SKM-1 (cell line): ENCODE data around the gene DNAJB5.
"Not testable (repeated sequence)": the region's sequence is repeated elsewhere in the genome, so short reads cannot be mapped to it uniquely, and the experiment has no call there.

Experiments used
- DNase-seq: peaks from one replicate; lab custom pipeline; 2025; ENCODE audit not compliant: unreplicated experiment; lab: John Stamatoyannopoulos, UW

The DNAJB5 gene

DNA sequence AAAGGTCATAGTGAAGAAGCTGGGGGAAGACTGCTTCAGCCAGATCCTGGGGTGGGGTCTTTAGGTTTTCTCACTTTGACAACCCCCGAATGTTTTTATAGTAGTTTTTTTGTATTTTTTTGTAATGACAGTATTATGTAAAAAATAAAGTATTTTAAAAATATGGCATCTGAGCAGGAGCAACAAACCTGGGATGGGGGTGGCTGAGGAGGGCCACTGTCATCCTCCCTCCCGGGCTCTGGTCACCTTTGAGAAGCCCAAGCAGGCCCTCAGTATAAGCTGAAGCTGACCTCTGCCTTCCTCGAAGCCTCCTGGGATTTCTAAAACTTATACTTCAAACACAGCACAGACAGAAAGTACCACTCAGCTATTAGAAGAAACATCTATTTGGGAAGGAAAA is 8.7 kb downstream of the DNAJB5 start:
- DNase-seq = no peak

DNA sequence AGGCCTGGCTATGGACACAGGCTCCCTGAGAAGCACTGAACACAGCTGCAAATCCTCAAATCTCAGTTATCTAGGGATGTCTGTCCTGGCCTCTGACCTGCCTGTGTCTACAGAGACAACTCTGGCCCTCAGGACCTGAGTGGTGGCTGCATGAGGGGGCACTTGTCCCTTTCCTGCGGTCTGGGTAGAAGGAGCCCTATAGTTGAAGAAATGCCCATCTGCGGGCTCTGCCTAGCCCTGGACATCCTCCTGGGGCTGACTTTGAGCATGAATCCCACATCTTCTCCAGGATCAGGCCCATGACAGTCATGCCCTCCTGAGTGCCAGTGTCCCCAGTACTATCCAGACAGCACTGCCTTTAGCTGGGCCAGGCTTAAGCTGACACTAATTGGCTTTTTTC is 10.0 kb downstream of the DNAJB5 start:
- DNase-seq = no peak

DNA sequence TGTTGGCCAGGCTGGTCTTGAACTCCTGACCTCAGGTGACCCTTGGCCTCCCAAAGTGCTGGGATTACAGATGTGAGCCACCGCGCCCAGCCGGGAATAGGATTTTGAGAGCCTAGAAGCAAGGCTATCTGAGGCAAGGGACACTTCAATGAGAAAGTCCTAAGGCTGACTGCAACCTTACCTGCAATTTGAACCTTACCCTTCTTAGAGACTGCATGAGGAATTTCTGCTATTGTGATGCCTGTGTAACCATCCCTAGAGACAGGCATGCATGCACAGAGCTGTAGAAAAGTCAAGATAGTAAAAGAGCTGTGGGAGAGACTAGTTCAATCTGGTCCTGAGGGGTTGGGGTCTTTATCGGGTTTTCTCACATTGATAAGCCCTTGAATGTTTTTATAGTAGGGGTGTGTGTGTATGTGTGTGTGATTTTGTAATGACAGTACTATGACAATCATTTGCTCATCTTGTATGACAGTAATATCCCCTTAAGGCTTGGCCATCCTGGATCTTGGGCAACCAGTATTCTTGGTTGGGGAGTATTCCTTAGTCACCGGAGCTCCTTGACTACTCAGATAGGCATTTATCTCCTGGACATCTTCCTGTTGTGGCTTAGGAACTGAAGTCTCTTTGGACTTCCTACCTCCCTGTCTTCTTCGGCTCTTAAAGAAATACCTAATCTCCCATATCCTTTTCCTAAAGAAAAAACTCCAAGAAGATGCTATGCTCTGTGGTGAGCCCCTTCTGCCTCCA is 11.2 kb downstream of the DNAJB5 start:
- no peak for DNase-seq

DNA sequence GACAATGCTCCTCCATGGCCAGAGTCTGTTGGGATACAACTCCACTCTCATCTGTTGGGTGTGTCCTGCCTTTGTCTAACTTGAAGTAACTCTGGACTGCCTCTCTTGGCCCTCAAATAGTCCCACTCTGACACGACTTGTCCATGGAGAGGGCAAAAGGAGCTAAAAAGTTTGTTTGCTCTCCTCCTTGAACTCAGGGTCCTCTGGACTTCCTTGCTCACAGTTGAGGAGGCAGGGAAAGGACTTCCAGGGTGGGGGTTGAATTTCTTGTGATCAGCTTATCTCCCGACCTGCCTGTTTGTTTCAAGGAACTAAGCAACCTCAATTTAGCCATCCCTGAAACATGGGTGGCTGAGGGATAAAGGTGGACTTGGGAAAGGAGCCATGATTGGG is 11.7 kb downstream of the DNAJB5 start:
- no peak for DNase-seq

DNA sequence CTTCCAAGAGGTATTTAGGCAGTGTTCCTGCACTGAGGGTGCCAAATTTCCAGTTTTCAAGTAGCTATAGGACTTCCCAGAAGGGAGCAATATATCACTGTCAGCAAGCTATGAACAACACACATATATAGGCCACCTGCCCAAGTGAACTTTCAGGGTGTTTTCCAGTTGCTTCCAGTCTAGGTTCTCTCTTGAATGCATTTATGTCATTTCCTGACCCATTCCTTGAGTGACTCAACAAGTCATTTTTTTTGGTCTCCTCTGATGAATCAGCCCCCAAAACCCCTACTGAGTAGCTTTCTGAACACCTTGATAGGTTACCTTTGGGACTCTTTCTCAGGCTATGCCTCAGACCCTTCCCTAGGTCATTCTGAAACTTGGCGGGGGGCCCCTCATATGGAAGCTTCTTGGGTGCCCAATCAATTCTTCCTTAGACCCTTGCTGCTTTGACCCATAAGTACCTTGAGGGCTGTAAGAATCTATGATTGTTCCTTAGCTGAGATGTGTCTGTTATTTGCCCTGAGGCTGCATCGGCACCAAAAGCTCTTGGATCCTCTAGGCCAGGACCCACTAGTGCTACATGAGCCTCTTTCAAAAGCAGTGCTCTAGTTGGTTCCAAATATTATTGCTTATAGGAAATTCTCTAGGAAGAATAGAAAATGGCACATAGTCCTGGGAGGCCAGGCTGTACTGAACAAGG is 12.4 kb downstream of the DNAJB5 start:
- DNase-seq = no peak

DNA sequence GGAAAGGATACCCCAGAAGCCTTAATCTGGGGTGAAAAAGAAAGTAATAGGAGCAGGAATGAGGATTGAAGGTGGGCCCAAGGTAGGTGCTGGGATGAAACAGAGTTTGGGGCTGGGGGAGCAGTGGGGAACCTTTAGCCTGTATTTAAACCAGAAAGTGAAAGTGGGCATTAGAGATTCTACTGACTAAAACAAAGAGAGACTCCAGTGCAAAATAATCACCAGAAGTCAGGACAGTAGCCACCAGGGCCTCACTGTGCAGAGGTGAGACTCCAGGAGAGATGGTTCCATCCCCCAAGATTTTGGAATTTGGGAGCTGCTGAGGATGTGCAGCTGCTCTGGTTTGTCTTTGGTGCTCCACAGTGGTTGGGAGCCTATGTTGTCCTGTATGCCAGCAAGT is 13.1 kb downstream of the DNAJB5 start:
- DNase-seq = no peak

DNA sequence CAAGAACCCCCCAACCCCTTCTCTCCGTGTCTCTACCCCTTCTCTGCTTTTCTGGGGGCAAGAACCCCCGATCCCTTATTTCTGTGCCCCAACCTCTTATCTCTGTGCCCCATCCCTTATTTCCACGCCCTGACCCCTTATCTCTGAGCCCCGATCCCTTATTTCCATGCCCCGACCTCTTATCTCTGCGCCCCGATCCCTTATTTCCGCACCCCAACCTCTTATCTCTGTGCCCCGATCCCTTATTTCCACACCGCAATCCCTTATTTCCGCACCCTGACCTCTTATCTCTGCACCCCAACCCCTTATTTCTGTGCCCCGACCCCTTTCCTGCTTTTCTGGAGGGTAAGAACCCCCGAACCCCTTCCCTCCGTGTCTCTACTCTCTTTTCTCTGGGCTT is 14.8 kb downstream of the DNAJB5 start:
- not testable (repeated sequence) for DNase-seq

DNA sequence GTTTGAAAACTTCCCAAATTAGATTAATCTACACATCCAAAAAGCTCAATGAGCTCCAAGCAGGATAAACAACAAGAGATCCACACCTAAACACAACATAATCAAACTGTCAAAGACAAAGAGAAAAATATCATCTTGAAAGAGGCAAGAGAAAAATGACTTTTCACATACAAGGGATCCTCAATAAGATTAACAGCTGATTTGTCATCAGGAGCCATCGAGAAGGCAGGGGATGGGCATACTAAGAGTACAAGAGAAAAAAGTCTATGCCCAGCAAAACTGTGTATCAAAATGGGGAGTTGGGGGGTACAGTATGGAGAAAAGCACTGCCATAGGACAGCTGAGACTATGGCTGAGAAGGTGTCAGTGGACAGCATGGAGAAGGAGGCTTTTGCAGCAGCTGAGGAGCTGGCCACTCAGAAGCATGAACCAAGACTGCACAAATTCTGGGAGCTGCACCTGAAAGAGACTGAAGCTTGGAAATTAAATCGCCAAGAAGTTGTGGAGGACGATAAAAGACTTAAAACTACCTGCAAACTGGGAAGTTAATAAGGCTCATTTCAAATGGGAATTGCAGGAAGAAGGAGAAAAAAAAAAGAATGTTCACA is 20.9 kb downstream of the DNAJB5 start:
- DNase-seq = no peak

DNA sequence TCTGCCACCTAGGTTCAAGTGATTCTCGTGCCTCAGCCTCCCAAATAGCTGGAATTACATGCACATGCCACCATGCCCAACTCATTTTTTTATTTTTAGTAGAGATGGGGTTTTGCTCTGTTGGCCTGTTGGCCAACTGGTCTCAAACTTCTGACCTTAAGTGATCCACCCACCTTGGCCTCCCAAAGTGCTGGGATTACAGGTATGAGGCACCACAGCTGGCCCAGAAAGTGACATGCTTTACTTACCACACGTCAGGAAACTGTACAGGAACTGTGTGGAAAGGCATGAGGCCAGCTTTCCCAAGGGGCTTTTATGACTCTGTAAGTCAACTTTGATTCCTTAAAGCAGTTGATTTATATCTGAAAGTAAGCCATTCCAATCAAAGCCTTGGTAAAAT is 25.0 kb downstream of the DNAJB5 start:
- DNase-seq = no peak

DNA sequence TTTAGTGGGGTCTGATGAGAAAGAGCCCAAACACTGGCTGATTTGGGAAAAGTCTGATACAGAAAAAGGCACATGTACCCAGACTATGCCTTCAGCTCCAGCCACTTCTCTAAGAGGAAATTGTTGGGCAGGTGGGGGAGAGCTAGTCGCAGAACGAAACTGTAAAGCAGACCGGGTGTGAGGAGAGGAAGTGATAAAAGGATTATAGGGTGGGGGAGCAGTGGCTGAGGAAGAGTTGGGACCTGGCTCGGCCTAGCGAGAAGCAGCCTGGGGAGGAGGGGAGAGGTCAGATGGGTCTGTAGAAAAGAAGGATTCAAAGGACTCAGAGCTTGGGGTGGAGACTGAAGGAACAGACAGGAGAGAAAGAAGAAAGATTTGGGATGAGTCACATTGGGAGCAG is 33.9 kb downstream of the DNAJB5 start:
- peak; percentile 52 for DNase-seq

DNA sequence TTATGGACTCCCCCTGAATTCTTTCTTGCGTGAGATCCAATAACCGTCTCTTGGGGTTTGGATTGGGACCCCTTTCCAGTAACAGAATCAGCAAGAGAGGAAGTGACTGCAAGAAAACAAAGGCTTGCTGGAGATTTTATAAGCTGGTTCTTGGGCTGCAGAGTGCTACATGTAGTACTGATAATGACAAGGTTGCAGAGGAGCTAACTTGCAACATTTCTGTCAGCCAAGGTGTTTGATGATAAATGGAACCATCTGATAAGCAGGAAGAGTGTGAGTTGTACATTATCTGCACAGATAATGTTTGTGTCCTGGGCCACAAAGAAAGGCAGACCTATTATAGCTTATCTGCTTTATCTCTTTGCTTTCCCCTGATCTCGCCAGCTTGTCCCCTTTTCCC is 37.1 kb downstream of the DNAJB5 start:
- no peak for DNase-seq

DNA sequence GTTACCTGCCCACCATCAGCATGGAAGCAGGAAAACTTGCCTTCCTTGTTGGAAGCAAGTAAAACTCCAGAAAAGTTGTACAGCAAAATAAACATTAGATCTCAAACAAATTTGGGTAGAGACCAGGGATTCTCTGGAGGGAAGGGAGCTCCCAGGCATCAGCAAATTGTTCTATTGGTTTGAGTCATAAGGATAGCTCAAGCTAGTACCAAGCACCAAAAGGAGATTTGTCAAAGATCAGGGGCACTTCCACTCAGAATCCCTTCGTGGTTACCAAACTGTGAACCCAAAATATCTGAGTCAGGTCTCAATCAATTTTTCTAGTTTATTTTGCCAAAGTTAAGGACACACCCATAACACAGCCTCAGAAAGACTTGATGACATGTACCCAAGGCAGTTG is 37.8 kb downstream of the DNAJB5 start:
- no peak for DNase-seq

DNA sequence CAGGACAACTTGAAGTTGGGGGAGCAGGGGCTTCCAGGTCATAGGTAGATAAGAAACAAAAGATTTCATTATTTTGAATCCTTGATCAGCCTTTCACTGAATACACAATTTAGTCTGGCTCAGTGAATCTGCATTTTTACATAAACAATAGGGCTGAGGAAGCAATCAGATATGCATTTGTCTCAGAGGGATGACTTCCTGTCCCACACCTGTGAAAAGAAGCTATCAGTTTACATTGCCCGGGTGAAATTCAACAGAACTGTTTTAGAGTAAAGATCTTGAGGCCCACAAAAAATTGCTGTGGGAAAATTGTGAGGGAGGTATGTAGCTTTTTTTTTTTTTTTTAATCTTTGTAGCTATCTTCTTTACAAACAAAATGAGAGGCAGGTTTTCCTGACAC is 38.3 kb downstream of the DNAJB5 start:
- no peak for DNase-seq

DNA sequence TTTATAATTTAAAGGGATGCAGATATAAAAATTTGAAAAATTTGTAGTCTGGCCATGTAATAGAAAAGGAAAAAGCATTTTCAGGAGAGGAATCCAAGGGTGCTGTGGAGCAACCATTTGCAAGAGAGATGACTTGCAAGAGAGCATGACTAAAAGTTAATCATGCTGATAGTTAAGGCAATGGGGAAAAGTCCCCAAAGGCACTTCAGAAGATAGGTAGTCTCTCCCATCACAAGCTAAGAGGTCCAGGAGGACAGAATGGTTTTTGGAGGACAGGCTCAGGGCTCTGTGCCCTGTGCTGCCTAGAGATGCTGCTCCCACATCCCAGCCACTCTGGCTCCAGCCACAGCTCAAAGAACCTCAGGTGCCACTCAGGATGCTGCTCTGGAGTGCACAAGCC is 38.8 kb downstream of the DNAJB5 start:
- DNase-seq = no peak

DNA sequence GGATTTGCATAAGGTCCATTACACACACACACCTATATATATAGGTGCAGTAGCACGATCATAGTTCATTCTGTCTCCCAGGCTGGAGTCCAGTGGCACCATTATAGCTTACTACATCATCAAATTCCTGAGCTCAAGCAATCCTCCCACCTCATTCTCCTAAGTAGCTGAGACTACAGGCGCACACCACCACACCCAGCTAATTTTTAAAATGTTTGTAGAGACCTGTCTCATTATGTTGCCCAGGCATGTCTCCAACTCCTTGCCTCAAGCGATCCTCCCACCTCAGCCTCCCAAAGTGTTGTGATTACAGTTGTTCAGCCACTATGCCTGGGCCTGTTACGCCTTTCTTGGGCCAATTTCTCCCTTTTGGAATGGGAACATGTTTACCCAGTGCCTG is 39.7 kb downstream of the DNAJB5 start:
- no peak for DNase-seq

DNA sequence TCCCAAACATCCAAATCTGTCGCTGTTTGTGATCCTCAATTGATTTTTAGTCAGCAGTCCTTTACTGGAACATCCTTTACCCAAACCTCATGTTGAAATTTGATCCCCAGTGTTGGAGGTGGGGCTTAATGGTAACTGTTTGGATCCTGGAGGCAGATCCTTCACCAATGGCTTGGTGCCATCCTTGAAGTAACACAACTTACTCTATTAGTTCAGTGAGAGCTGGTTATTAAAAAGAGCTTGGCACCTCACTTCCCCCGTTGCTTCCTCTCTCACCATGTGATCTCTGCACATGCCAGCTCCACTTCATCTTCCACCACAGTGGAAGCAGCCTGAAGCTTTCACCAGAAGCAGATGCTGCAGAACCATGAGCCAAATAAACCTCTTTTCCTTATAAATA is 40.3 kb downstream of the DNAJB5 start:
- no peak for DNase-seq

DNA sequence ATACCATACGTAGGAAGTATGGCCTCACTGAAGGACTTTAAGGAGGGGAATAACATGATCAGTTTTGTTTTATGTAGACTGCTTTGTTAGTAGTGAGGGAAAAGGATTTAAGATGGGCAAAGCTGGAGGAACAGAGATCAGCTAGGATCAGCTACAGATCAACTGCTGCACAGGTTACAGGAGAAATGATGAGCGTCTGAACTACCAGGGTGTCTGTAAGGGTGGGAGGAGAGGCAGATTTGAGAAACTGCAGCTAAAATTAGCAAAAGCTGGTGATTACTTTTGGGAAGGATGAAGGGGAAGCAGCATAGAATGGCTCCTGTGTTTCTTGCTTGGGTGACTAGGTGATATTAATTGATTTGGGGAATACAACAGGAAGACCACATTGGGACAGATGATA is 43.6 kb downstream of the DNAJB5 start:
- no peak for DNase-seq

DNA sequence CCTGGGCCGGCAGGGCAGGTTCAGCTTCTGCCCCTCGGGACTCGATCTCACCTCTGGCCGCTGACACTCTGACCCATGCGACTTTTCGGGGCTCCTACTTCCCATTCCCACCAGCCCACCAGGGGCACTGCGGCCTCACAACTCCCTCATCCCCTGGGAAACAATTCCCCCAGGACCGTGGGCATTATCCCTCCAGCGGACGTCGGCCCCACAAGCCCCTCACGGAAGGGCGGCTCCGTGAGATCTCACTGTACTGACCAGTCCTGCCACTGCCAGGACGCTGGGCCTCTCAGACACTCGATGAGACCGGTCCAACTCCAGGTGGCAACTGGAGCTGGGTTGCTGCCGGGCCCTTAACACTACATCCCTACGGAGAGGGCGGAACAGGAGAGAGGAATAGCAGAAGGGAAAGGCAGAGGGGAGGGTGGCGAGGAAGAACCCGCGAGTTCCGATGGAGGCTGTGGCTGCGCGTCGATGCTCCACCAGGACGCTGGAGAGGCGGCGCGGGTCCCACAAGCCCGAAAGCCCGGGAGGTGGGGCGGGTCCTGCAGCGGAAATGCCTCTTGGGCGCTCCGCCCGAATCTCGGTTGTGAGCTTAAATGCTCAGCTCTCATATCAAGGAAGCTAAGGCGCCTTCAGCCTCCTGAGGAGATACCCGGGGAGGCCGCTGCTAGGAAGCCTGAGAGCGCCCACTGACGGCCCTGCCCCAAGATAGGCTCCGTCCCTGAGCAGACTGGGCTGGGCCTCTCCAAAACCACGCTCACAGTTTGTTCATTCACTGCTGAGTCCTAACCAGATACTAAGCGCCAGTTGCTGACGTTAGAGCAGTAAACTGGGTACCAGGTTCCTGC is 46.5 kb downstream of the DNAJB5 start:
- no peak for DNase-seq

DNA sequence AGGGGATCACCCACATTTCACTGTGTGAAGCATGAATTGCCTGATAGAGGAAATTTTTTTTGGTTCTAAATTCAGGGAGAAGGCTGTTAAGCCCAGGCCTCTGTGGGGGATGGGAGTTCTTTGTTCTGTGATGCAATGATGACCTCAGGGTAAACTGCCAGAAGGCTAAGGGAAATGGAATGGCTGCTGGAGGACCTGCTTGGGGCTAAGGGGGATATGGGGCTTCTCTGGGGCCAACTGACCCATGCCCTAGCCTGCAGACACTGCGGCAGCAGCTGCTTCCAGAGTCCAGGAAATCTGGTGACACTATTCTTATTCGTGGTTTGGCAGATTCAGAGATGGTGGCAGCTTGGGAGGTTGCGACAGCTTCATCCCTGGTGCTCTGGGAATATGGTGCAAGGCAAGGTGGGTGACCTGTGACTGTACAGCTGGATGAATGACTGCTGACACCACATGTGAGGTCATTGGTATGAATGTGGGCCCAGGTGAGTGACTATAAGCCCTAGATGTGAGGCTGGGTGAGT is 52.6 kb downstream of the DNAJB5 start:
- peak; percentile 50 for DNase-seq

DNA sequence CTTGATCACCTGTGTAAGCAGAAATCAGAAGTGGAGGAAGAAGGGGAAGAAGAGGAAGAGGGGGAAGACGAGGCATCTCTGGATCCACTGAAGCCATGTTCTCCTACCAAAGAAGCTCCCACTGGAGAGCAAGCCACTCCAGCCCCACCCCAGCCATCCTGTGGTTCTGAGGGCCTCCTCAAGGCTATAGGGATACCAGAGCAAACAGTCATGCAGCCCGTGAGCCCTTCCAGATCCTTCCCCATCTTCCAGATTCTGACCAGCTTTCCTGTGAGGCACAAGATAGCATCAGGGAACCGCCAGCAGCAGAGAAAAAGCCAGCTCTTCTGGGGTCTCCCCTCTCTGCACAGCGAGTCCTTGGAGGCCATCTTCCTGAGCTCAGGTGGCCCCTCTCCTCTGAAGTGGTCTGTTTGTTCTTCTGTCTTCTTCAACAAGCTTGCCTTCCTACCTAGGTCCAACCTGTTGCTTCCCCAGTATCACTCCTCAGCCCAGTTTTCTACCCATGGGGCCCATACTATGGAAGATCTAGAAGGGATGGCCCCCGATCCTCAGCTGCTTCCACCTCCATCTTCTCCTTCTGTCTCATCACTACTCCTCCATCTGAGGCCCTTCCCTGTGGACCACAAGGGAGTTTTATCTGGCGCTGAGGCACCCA is 53.5 kb downstream of the DNAJB5 start:
- no peak for DNase-seq

DNA sequence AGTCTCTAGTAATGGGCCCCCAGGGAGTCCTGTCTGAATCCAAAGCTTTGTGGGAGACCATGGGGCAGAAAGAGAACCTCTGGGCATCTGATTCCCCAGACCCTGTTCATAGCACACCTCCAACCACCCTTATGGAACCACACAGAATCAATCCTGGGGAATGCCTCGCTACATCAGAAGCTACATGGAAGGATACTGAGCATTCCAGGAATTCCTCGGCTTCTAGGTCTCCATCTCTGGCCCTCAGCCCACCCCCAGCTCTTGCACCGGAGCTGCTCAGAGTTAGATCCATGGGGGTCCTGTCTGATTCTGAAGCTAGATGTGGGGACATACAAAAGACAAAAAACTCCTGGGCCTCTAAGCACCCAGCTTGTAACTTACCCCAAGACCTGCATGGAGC is 54.5 kb downstream of the DNAJB5 start:
- no peak for DNase-seq
